Measurements from ENCODE around the gene RAX. TPM values are rescaled to one million over a fixed set of nuclear protein-coding genes. Genes with fewer than 3 reads are reported as not detected.

Gene RAX
- total RNA-seq, 1 donor from 2014 or later, result not detected

- Histone ChIP-seq H3K4me3 (peak overlapping the region; percentile 6), H3K27me3 (ENCODE audit: low read depth) (peaks cover 99% of the 10 kb centered on the region), H3K4me1 (peaks cover 31% of the 10 kb centered on the region), H3K9me3 (no peaks in the 10 kb centered on the region), H3K27ac (no peak overlapping the region), H3K36me3 (no peaks in the 10 kb centered on the region)
- ATAC-seq (no peak), DNase-seq (no peak)
- intact Hi-C loops (cut with DNase I), result no loop called here
- no peak for TF ChIP-seq CTCF (IDR thresholded peaks at IDR 0.05)
Measured at GRCh38 chr18:59269563-59270119, 3.6 kb downstream of the RAX start.

DNA sequence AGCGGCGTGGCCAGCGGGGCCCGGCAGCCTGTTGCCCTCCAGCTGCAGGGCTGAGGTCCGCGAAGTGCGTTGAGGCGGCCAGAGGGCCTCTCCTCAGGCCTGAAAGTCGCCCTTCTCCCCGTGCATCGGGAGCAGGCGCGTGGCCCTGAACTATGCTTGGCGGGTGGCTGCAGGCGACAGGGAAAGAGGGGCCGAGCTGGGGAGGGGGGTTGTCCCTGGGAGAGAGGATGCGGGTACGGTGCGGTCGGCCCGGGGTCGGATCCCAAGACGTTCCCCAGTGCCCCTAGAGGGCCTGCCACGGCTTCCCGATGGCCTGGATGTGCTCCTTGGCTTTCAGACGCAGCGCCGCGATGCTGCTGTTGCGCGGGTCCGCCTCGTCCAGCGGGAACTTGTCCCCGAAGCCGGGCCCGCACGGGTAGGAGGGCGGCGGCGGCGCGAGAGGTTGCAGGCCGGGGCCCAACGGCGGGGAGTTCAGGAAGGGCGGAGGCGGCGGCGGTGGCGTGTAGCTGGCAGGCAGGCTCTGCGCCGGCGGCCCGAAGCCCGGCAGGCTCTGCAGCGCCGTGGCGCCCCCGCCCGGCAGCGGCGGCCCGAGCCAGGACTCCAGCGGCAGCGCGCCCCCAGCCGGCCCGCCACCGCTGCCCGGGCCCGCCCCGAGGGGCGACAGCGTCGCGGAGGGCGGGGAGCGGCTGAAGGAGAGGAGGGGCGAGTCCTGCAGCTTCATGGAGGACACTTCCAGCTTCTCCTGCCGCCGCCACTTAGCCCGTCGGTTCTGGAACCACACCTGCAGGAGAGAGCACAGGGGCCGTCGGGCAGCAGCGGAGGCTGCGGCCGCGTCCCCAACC lies 4.3 kb downstream of the RAX start:
- Histone ChIP-seq H3K27ac (no peak overlapping the region), H3K9me3 (no peaks in the 10 kb centered on the region), H3K27me3 (ENCODE audit: low read depth) (peaks cover 99% of the 10 kb centered on the region), H3K36me3 (no peaks in the 10 kb centered on the region), H3K4me1 (peaks cover 29% of the 10 kb centered on the region), H3K4me3 (peak overlapping the region; percentile 34)
- DNase-seq, result peak; percentile 62
- TF ChIP-seq CTCF (IDR thresholded peaks at IDR 0.05), result no peak
- intact Hi-C loops (cut with DNase I), result no loop called here
- peak; percentile 58 to 62 for ATAC-seq

DNA sequence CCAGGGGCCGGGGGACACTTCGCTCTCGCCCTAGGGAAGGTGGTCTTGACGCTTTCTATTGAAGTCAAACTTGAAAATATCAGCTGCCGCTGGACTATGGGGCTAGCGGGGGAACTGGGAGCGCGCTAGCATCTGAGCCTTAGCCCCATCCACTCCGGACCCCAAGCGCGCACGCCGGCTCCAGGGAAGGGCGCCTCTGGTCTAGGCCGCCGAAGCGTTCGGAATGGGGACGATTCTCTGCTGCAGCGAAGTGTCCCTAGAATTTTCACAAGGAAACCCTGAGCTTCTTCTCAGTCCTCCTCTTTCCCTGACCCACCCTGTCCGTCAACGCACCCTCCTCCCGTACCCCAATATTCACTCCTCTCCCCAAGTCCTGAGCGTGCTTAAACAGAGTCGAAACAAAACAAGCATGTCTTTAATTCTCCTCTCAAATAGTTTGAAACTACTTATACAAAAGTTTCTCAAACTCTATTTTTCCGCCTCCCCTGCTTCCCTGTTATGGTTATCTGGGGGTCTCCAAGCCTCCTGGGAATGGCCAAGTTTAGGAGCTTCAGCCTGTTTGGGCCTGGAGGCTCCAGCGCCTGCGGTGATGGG lies 5.0 kb downstream of the RAX start:
- Histone ChIP-seq H3K36me3 (no peaks in the 10 kb centered on the region), H3K4me1 (peaks cover 22% of the 10 kb centered on the region), H3K9me3 (no peaks in the 10 kb centered on the region), H3K27me3 (ENCODE audit: low read depth) (peaks cover 99% of the 10 kb centered on the region), H3K27ac (no peak overlapping the region), H3K4me3 (no peak overlapping the region)
- DNase-seq (no peak), ATAC-seq (no peak)
- intact Hi-C loops (cut with DNase I), result no loop called here
- TF ChIP-seq CTCF (IDR thresholded peaks at IDR 0.05), result no peak

DNA sequence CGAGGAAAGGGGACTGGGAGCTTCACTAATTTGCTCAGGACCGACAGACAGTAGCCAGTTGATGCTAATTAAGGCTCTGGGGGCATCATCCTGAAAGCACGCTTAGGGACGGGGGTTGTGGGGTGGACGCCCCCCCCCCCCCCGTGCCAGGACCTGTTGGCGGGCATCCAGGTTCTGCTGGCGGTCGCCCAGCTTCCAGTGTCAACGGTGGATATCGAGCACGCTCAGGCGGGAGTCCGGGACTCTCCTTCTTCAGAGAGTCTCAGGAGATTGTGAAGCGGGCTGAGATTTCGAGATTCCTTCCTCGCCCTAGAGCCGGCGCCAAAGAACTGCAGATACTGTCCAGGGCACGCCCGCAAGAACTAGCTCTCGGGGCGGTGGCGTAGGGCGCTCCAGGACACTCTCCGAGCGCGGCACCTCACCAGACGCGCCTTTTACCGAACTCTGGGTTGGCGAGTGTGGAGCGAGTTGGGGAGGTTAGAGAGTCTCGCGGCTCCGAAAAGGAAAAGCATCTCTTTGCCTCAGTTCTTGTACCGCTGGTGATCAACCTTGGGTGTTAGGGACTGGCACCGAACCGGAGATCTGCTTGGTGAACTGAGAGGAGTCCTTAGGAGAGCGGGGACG lies 5.6 kb downstream of the RAX start:
- no peaks in the 10 kb centered on the region for H3K36me3 ChIP-seq
- intact Hi-C loops (cut with DNase I), result no loop called here
- DNase-seq (no peak), ATAC-seq (no peak)
- no peak for TF ChIP-seq CTCF (IDR thresholded peaks at IDR 0.05)
- peaks cover 96% of the 10 kb centered on the region for H3K27me3 ChIP-seq (ENCODE audit: low read depth)
- H3K4me3 ChIP-seq, result no peak overlapping the region
- no peak overlapping the region for H3K27ac ChIP-seq
- no peaks in the 10 kb centered on the region for H3K9me3 ChIP-seq
- H3K4me1 ChIP-seq, result peaks cover 15% of the 10 kb centered on the region

DNA sequence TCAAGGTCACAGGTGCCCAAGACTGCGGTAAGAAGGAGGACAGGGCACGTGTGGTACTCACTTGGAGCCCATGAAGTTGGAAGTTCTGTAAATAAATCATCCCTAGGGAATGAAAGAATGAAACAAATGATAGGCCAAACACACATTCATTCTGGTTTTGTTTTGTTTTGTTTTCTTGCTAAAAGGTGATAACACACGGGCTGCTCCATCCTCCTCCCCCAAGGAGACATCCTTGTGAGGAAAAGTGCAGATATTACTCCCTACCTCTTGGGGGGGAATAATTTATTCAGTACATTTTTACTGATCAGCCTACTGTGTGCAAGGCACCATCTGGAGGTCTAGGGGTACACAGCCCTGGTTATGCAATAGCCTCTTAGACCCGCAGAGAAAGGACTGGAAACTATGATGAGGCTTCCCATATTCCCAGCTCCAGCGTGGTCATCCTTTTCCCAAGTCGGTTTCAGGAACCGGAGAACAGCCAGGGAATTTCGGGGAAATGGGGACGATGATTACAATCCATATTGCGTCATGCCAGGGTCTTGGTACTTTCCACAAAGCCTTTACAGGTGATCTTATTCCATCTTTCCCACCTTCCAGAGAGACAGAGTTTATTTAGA lies 6.3 kb downstream of the RAX start:
- Histone ChIP-seq H3K4me3 (no peak overlapping the region), H3K9me3 (no peaks in the 10 kb centered on the region), H3K36me3 (no peaks in the 10 kb centered on the region), H3K4me1 (peaks cover 15% of the 10 kb centered on the region), H3K27ac (no peak overlapping the region), H3K27me3 (ENCODE audit: low read depth) (peaks cover 89% of the 10 kb centered on the region)
- intact Hi-C loops (cut with DNase I), result no loop called here
- no peak for DNase-seq
- no peak for ATAC-seq
- TF ChIP-seq CTCF (IDR thresholded peaks at IDR 0.05), result no peak

Data from lower lobe of right lung (tissue), 2 donors.